Hepatocyte (in vitro differentiated cells): ENCODE results near the gene CEACAM20. TPM values are rescaled to one million over a fixed set of nuclear protein-coding genes. Genes with fewer than 3 reads are reported as not detected.
"Not testable (repeated sequence)": the region's sequence is repeated elsewhere in the genome, so short reads cannot be mapped to it uniquely, and the experiment has no call there.

Experiments used
- DNase-seq: peaks from one replicate; pipeline ENCODE4 v3.0.0-alpha.2; 2016; ENCODE audit warnings: low spot score
- H2AFZ ChIP-seq: fragments of 200-600 bp; sonication (generic); 2 replicates; pipeline ENCODE4 v1.6.0; 2016; ENCODE audit warnings: antibody characterized with exemption, mild to moderate bottlenecking
- H3K27ac ChIP-seq: fragments of 200-600 bp; sonication (generic); 2 replicates; pipeline ENCODE4 v1.5.1; 2016; ENCODE audit warnings: mild to moderate bottlenecking
- H3K27me3 ChIP-seq: fragments of 200-600 bp; sonication (generic); 2 replicates; pipeline ENCODE4 v1.6.1; 2016
- H3K36me3 ChIP-seq: fragments of 200-600 bp; sonication (generic); replicated peaks from 2 replicates; pipeline ENCODE4 v1.5.1; 2016; ENCODE audit warnings: low read depth; ENCODE audit not compliant: insufficient read depth
- H3K4me1 ChIP-seq: fragments of 200-600 bp; sonication (generic); 2 replicates; pipeline ENCODE4 v1.5.1; 2016; ENCODE audit warnings: mild to moderate bottlenecking, moderate library complexity; ENCODE audit not compliant: insufficient read depth
- H3K4me2 ChIP-seq: fragments of 200-600 bp; sonication (generic); 2 replicates; pipeline ENCODE4 v1.6.0; 2016
- H3K4me3 ChIP-seq: fragments of 200-600 bp; sonication (generic); 2 replicates; pipeline ENCODE4 v1.5.1; 2016; ENCODE audit warnings: mild to moderate bottlenecking
- H3K79me2 ChIP-seq: fragments of 200-600 bp; sonication (generic); 2 replicates; pipeline ENCODE4 v1.6.0; 2017; ENCODE audit warnings: mild to moderate bottlenecking
- H3K9me2 ChIP-seq: fragments of 200-600 bp; sonication (generic); replicated peaks from 2 replicates; pipeline ENCODE4 v1.6.0; 2017; ENCODE audit warnings: mild to moderate bottlenecking; ENCODE audit not compliant: insufficient read depth
- H3K9me3 ChIP-seq: fragments of 200-600 bp; sonication (generic); 2 replicates; pipeline ENCODE4 v1.5.1; 2016; ENCODE audit warnings: low read depth, mild to moderate bottlenecking
- H4K20me1 ChIP-seq: fragments of 200-600 bp; sonication (generic); 2 replicates; pipeline ENCODE4 v1.6.0; 2016; ENCODE audit warnings: mild to moderate bottlenecking; ENCODE audit not compliant: insufficient read depth, poor library complexity, severe bottlenecking
- CTCF ChIP-seq: fragments of 200-600 bp; sonication (generic); IDR thresholded peaks from 2 replicates; pipeline ENCODE4 v1.5.1; 2016; ENCODE audit warnings: antibody characterized with exemption, mild to moderate bottlenecking; ENCODE audit not compliant: poor library complexity
- EZH2 ChIP-seq: fragments of 200-600 bp; sonication (generic); IDR thresholded peaks from 2 replicates; pipeline ENCODE4 v1.6.1; 2016; ENCODE audit warnings: antibody characterized with exemption, mild to moderate bottlenecking, borderline replicate concordance
- EZH2phosphoT487 ChIP-seq: fragments of 200-600 bp; sonication (generic); IDR thresholded peaks from one replicate; pipeline ENCODE4 v1.6.1; 2018; ENCODE audit warnings: antibody characterized with exemption, mild to moderate bottlenecking, low read depth, moderate library complexity; ENCODE audit not compliant: unreplicated experiment, severe bottlenecking
- WGBS: methylation state at CpG from one replicate; pipeline ENCODE4 v1.1.6; 2016; ENCODE audit warnings: low lambda C conversion rate; ENCODE audit errors: missing lambda C conversion rate; 5-methylcytosine and 5-hydroxymethylcytosine counted together
- polyA plus RNA-seq: library from polyadenylated mRNA; unstranded; fragments of >200 nt; fragmentation: Nextera tagmentation; extraction: Ambion mirVana; gene quantifications from 2 replicates; pipeline ENCODE4 v1.2.1, GENCODE V29; 2016
- total RNA-seq: library from RNA; depleted of rRNA; stranded (reverse); fragments of >200 nt; gene quantifications from 2 replicates; pipeline ENCODE4 v1.2.3, GENCODE V29; 2014

Gene CEACAM20
- total and polyA plus RNA-seq, 2 experiments from 2014 or later: 0.39 to 1.5 TPM

GRCh38 chr19:44498988-44499387 is 30.5 kb downstream of the CEACAM20 start:
- DNase-seq: no peak
- Histone ChIP-seq H3K4me3 (no peak overlapping the region), H3K9me3 (peaks cover 22% of the 10 kb centered on the region), H4K20me1 (no peaks in the 10 kb centered on the region), H3K4me2 (peak overlapping the region; percentile 89), H3K9me2 (no peaks in the 10 kb centered on the region), H3K4me1 (peaks cover 7% of the 10 kb centered on the region), H3K79me2 (peaks cover 59% of the 10 kb centered on the region), H3K36me3 (peaks cover 4% of the 10 kb centered on the region), H3K27me3 (no peaks in the 10 kb centered on the region), H2AFZ (no peak overlapping the region), H3K27ac (no peak overlapping the region)
- TF ChIP-seq EZH2phosphoT487 (no peak), EZH2 (no peak), CTCF (no peak)
- 96% methylated on average over 9 of the region's 9 CpGs for WGBS

GRCh38 chr19:44496711-44497110 is 32.8 kb downstream of the CEACAM20 start:
- no peak overlapping the region for H3K4me2 ChIP-seq
- H3K79me2 ChIP-seq: peaks cover 78% of the 10 kb centered on the region
- H3K36me3 ChIP-seq: peaks cover 9% of the 10 kb centered on the region
- TF ChIP-seq EZH2 (no peak), EZH2phosphoT487 (no peak), CTCF (no peak)
- no peaks in the 10 kb centered on the region for H3K9me2 ChIP-seq
- H3K4me3 ChIP-seq: no peak overlapping the region
- WGBS: 97% methylated on average over 1 of the region's 1 CpG
- H4K20me1 ChIP-seq: no peaks in the 10 kb centered on the region
- no peak for DNase-seq
- no peak overlapping the region for H3K27ac ChIP-seq
- no peaks in the 10 kb centered on the region for H3K27me3 ChIP-seq
- peaks cover 36% of the 10 kb centered on the region for H3K9me3 ChIP-seq
- peaks cover 7% of the 10 kb centered on the region for H3K4me1 ChIP-seq
- H2AFZ ChIP-seq: no peak overlapping the region

GRCh38 chr19:44476559-44477408 is 52.7 kb downstream of the CEACAM20 start:
- Histone ChIP-seq H4K20me1 (no peaks in the 10 kb centered on the region), H3K9me3 (peaks cover 91% of the 10 kb centered on the region), H2AFZ (no peak overlapping the region), H3K79me2 (no peaks in the 10 kb centered on the region), H3K9me2 (no peaks in the 10 kb centered on the region), H3K36me3 (peaks cover 60% of the 10 kb centered on the region), H3K4me1 (no peaks in the 10 kb centered on the region), H3K4me3 (peak overlapping the region; percentile 4), H3K4me2 (no peak overlapping the region), H3K27me3 (no peaks in the 10 kb centered on the region), H3K27ac (no peak overlapping the region)
- DNase-seq: no peak
- 99% methylated on average over 7 of the region's 7 CpGs for WGBS
- TF ChIP-seq EZH2phosphoT487: no peak
- TF ChIP-seq CTCF: no peak
- no peak for TF ChIP-seq EZH2

- not testable (repeated sequence) for H3K27ac ChIP-seq, H3K79me2 ChIP-seq, H2AFZ ChIP-seq, H3K4me3 ChIP-seq, H4K20me1 ChIP-seq, DNase-seq, H3K27me3 ChIP-seq, H3K9me2 ChIP-seq, H3K36me3 ChIP-seq, H3K4me1 ChIP-seq, H3K4me2 ChIP-seq
- 75% methylated on average over 5 of the region's 5 CpGs for WGBS
- peaks cover 11% of the 10 kb centered on the region for H3K9me3 ChIP-seq
These were observed 60.7 kb downstream of the CEACAM20 start for GRCh38 chr19:44468730-44469129.

GRCh38 chr19:44462600-44463286 is 66.7 kb downstream of the CEACAM20 start:
- not testable (repeated sequence) for H3K27ac ChIP-seq, H3K36me3 ChIP-seq, H2AFZ ChIP-seq, H4K20me1 ChIP-seq, H3K4me3 ChIP-seq, H3K27me3 ChIP-seq, H3K4me2 ChIP-seq, H3K4me1 ChIP-seq, DNase-seq, H3K9me2 ChIP-seq, H3K9me3 ChIP-seq, H3K79me2 ChIP-seq
- WGBS: 58% methylated on average over 3 of the region's 3 CpGs
